OCI-LY7 (cell line): ENCODE measurements around the gene CDKAL1. TPM values are rescaled to one million over a fixed set of nuclear protein-coding genes. Genes with fewer than 3 reads are reported as not detected.

Experiments used
- BruUV-seq: library from RNA; stranded (reverse); fragments of 400-500 nt; replicated peaks from 2 replicates; lab custom pipeline; 2021; lab: Mats Ljungman, UMichigan
- CTCF ChIA-PET: fragments of 300-600 bp; sonication (Branson Sonifier 250); formaldehyde crosslinking; loops from one replicate; lab custom pipeline; 2022; ENCODE audit warnings: antibody characterized with exemption; ENCODE audit not compliant: unreplicated experiment; lab: Charles Lee
- POLR2A ChIA-PET: fragments of 300-600 bp; sonication (Branson Sonifier 250); formaldehyde crosslinking; loops from one replicate; lab custom pipeline; 2022; ENCODE audit warnings: antibody characterized with exemption; lab: Charles Lee
- DNase-seq: peaks from one replicate; pipeline ENCODE4 v3.0.0-alpha.2; 2015; ENCODE audit warnings: low spot score
- H2AFZ ChIP-seq: fragments of 200-600 bp; sonication (generic), shearing (Covaris generic); 2 replicates; pipeline ENCODE4 v1.6.1; 2014; ENCODE audit warnings: mild to moderate bottlenecking, antibody characterized with exemption, low read length, moderate library complexity
- H3K27ac ChIP-seq: fragments of 200-600 bp; sonication (generic); 2 replicates; pipeline ENCODE4 v1.5.1; 2014; ENCODE audit warnings: mixed run types, low read depth, mild to moderate bottlenecking, moderate library complexity, low read length, inconsistent platforms; ENCODE audit not compliant: poor library complexity, severe bottlenecking
- H3K36me3 ChIP-seq: fragments of 200-600 bp; sonication (generic); 2 replicates; pipeline ENCODE4 v1.6.1; 2014; ENCODE audit warnings: mild to moderate bottlenecking, antibody characterized with exemption, low read length, moderate library complexity, mixed read lengths; ENCODE audit not compliant: insufficient read depth
- H3K4me1 ChIP-seq: fragments of 200-600 bp; sonication (generic); 2 replicates; pipeline ENCODE4 v1.5.1; 2014; ENCODE audit warnings: mild to moderate bottlenecking, low read length; ENCODE audit not compliant: insufficient read depth, poor library complexity, severe bottlenecking
- H3K4me2 ChIP-seq: fragments of 200-600 bp; sonication (generic); 2 replicates; pipeline ENCODE4 v1.6.1; 2014; ENCODE audit warnings: mild to moderate bottlenecking, low read length
- H3K4me3 ChIP-seq: fragments of 200-600 bp; sonication (generic); 2 replicates; pipeline ENCODE4 v1.5.1; 2014; ENCODE audit warnings: mild to moderate bottlenecking, low read depth, low read length; ENCODE audit not compliant: poor library complexity, severe bottlenecking
- H3K79me2 ChIP-seq: fragments of 200-600 bp; sonication (generic); 2 replicates; pipeline ENCODE4 v1.6.1; 2016; ENCODE audit warnings: low read depth, mild to moderate bottlenecking, low read length, moderate library complexity, mixed read lengths; ENCODE audit not compliant: insufficient read depth
- H3K9me2 ChIP-seq: fragments of 200-600 bp; sonication (generic); 2 replicates; pipeline ENCODE4 v1.6.1; 2016; ENCODE audit warnings: mild to moderate bottlenecking, low read length, mixed read lengths; ENCODE audit not compliant: insufficient read depth
- H3K9me3 ChIP-seq: fragments of 200-600 bp; sonication (generic); 2 replicates; pipeline ENCODE4 v1.6.1; 2014; ENCODE audit warnings: mild to moderate bottlenecking, mixed run types, low read length, mixed read lengths
- H4K20me1 ChIP-seq: fragments of 200-600 bp; sonication (generic); 2 replicates; pipeline ENCODE4 v1.6.1; 2014; ENCODE audit warnings: mild to moderate bottlenecking, antibody characterized with exemption, low read length, moderate library complexity, mixed read lengths; ENCODE audit not compliant: insufficient read depth
- EZH2phosphoT487 ChIP-seq: fragments of 200-600 bp; sonication (generic); IDR thresholded peaks from 2 replicates; pipeline ENCODE4 v1.6.1; 2018; ENCODE audit warnings: low read depth, borderline replicate concordance, mild to moderate bottlenecking, mixed run types, antibody characterized with exemption, low read length, moderate library complexity, mixed read lengths
- intact Hi-C: fragments of 100-400 bp; cut with micrococcal nuclease; formaldehyde crosslinking; loops from one replicate; pipeline ENCODE4 v1.10.0; 2022; ENCODE audit not compliant: unreplicated experiment
- total RNA-seq, 2 experiments: library from RNA; depleted of rRNA in 1 of 2; stranded (reverse); fragments of >200 nt in 1 of 2; shearing (Covaris generic) in 1 of 2; gene quantifications; 2 replicates each; pipeline ENCODE4 v1.2.3, GENCODE V29; 2014 to 2022
- TF ChIP-seq, protein P1 (sequence below): fragments of 200-600 bp; sonication (generic); conservative IDR thresholded peaks from 2 replicates; pipeline ENCODE4 v1.5.1; 2014; ENCODE audit warnings: mild to moderate bottlenecking, antibody characterized with exemption, low read length, moderate library complexity, mixed read lengths

Gene CDKAL1
- total RNA-seq, 2 experiments from 2014 or later: 19.9 to 21.1 TPM

DNA sequence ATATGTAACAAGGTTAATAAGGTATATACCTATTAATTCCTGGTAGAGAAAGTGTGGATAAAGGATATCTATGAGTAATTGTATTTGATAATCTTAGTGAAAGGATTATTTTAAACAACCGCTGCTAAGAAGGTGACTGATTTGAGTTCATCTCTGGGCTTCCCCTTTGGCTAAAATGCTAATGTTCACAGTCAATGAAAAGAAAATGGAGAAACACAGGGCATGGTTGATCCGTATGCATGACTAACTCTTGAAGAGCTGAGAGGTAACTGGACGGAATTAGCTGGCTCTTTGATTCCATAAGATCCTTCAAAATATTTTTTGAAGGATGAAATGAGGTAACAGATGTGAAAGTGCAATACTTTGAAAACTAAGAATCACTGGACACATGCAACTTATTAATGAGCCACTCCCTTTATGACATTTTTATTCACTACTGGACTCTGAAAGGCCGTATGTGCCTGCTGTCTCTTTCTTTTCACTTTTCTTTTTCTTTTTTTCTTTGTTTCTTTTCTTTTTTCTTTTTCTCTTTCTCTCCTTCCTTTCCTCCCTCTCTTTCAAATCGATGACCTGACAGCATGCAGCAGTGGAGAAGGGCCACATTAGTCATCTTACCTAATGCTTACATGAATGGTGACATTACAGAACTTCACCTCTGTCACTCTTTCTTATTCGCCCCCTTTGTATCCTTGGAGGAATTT is 464.6 kb downstream of the CDKAL1 start:
- Histone ChIP-seq H4K20me1 (no peaks in the 10 kb centered on the region), H3K4me2 (no peak overlapping the region), H3K27ac (no peak overlapping the region), H3K9me2 (no peaks in the 10 kb centered on the region), H3K79me2 (no peaks in the 10 kb centered on the region), H3K4me1 (peaks cover 7% of the 10 kb centered on the region), H3K36me3 (peaks cover 4% of the 10 kb centered on the region; the same call in 1 of the 2 replicates), H3K4me3 (no peak overlapping the region), H3K9me3 (no peaks in the 10 kb centered on the region), H2AFZ (no peak overlapping the region)
- TF ChIP-seq, protein P1, sequence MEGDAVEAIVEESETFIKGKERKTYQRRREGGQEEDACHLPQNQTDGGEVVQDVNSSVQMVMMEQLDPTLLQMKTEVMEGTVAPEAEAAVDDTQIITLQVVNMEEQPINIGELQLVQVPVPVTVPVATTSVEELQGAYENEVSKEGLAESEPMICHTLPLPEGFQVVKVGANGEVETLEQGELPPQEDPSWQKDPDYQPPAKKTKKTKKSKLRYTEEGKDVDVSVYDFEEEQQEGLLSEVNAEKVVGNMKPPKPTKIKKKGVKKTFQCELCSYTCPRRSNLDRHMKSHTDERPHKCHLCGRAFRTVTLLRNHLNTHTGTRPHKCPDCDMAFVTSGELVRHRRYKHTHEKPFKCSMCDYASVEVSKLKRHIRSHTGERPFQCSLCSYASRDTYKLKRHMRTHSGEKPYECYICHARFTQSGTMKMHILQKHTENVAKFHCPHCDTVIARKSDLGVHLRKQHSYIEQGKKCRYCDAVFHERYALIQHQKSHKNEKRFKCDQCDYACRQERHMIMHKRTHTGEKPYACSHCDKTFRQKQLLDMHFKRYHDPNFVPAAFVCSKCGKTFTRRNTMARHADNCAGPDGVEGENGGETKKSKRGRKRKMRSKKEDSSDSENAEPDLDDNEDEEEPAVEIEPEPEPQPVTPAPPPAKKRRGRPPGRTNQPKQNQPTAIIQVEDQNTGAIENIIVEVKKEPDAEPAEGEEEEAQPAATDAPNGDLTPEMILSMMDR: no peak
- no peak for TF ChIP-seq EZH2phosphoT487
- no peak for DNase-seq
- ChIA-PET POLR2A (interaction anchor here (0.5 kb wide), 1 partner anchor 1106 kb away, joined by 3 read pairs; no protein-coding TSS in a partner anchor), CTCF (no interaction called here)
- intact Hi-C loops: no loop called here
- no TSS peak for BruUV-seq

DNA sequence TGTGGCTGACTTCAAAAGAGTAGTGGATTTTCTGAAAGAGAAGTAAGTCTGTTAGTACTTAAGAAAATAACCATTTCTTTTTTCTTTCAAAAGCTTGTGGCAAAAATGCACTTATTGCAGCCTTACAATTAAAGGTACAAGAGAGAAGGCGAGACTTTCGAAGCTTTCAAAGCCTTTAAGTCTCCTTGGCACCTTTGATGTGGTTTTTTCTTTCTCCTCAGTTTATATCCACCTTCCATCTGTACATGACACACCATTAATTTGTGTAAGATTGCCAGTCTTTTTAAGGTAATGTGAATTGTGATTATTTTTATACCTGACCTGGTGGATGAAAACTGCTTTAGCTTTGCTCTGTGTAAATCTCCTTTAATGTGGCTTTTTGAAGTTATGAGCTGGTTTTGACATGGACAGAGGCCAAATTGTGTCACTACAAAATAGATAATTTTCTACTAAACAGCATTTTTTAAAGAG is 466.1 kb downstream of the CDKAL1 start:
- Histone ChIP-seq H3K9me2 (no peaks in the 10 kb centered on the region), H4K20me1 (no peaks in the 10 kb centered on the region), H3K4me1 (peaks cover 14% of the 10 kb centered on the region), H3K4me3 (no peak overlapping the region), H3K27ac (no peak overlapping the region), H3K4me2 (no peak overlapping the region), H3K79me2 (no peaks in the 10 kb centered on the region), H3K36me3 (peaks cover 4% of the 10 kb centered on the region; the same call in 1 of the 2 replicates), H2AFZ (no peak overlapping the region), H3K9me3 (no peaks in the 10 kb centered on the region)
- TF ChIP-seq EZH2phosphoT487: no peak
- TF ChIP-seq, protein P1: no peak
- no TSS peak for BruUV-seq
- ChIA-PET CTCF (no interaction called here), POLR2A (interaction anchor here (0.5 to 0.8 kb wide), 3 partner anchors 13 to 1453 kb away, joined by 3 to 4 read pairs (median 3); no protein-coding TSS in a partner anchor)
- intact Hi-C loops: no loop called here
- no peak for DNase-seq

DNA sequence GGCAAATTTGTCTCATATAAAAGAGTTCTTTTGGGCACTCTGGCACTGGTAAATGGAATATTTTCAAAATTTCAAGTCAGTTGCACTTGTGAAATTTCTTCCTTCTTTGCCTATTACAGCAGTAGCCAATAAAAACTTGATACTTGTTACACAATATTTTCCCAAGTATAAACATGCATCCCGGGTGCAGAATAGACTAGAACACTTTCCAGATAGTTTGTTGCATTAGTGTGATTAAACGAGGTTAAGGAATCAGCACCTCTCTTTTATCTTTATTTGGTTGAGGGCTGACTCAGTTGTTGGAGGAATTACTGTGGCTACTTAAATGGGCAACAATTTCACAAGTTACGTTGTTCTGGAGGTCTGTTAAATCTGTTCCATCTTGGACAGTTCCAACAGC is 467.5 kb downstream of the CDKAL1 start:
- H3K4me2 ChIP-seq: no peak overlapping the region
- no TSS peak for BruUV-seq

More for the DNA sequence above, 467.5 kb downstream of the CDKAL1 start:
- Histone ChIP-seq H3K9me3 (no peaks in the 10 kb centered on the region), H3K4me1 (peaks cover 14% of the 10 kb centered on the region), H3K79me2 (no peaks in the 10 kb centered on the region), H3K36me3 (peaks cover 4% of the 10 kb centered on the region; the same call in 1 of the 2 replicates), H3K27ac (no peak overlapping the region), H4K20me1 (no peaks in the 10 kb centered on the region), H2AFZ (no peak overlapping the region), H3K9me2 (no peaks in the 10 kb centered on the region), H3K4me3 (no peak overlapping the region)
- DNase-seq: no peak
- no peak for TF ChIP-seq EZH2phosphoT487
- TF ChIP-seq, protein P1: no peak
- POLR2A ChIA-PET: no interaction called here
- CTCF ChIA-PET: no interaction called here
- intact Hi-C loops: no loop called here
